ENCODE measurements around the gene OTULINL.
"Not testable (repeated sequence)": the region's sequence is repeated elsewhere in the genome, so short reads cannot be mapped to it uniquely, and the experiment has no call there.

The OTULINL gene

DNA sequence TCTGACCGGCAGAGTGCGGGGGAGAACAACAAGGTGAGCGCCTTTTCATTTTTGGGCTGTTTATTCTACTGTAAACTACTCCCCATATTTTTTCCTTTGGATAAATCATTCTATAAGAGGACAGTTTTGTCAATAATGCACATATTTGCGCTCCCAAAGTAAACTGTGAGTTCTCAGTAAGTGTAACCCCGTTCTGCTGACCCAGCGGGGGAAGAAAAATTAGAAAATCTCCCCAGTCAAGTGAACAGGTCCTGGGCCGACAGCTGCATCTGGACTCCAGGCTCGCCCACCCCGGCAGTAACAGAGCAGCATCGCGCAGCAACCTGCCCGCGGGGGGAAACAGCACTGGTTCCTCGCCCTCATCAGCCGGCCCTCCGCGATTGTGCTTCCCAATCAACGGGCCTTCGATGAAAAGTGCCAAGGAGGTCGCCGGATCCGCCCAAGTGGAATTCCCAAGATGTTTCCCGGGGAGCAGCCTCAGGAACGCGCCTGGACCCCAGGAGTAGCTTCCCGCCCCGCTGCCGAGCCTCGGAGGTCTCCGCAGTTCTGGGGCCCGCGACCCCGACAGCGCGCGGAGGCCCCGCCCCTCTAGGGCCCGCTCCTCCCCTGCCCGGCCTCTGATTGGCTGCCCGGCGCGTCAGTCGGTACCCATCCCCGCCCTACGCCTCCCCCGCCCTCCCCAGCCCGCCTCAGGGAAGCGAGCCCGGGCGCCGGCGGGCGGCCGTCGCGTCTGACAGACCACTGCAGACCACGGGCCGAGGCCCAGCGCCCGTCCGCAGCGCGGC, at the start of gene OTULINL:
OTULINL (plus strand) TSS at position 687 of the 785 bp plus-strand sequence. CDS start 103 bp downstream, outside the sequence.
- DNase-seq (ENCODE audit: low spot score), result peak; percentile 98

DNA sequence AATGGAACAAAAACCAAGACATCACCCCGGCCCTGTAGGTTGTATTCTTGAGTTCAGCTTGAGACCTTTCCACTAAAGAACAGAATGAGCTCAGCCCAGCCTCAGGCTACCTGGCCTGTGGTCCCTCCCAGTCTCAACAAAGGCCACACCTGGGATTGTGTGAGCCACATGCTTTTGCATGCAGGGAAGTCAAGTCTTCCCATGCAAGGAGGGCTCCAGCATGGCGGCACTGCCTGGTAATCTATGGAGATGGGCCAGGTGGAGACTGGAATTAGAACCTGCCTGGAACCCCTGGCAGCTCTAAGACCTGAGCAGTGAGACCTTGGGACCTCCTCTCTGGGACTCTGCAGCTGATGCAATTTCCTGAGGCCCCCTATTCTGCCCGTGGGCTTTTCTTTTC, 49.4 kb upstream of the OTULINL start:
- no peak for DNase-seq (ENCODE audit: low spot score)

DNA sequence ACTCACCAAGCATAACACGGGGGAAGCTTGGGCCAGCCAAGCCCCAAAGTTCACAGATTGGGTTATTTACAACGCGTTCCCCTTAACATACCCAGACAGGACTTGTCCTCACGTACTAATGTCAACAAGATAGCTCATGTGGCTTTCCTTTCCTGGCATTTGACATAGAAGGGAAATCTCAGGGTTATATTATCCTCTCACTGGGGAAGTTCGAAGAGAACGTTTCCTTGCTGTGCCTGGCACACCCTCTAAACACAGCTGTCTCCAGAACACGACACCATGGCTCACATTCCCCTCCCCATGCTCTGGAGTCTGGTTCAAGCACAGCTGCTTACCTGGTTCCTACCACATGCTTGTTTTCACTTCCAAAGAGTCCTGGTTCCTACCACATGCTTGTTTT, 46.8 kb upstream of the OTULINL start:
- DNase-seq (ENCODE audit: low spot score), result no peak

- DNase-seq (ENCODE audit: low spot score), result no peak
Measured at GRCh38 chr5:14545308-14545707, 36.3 kb upstream of the OTULINL start.

DNA sequence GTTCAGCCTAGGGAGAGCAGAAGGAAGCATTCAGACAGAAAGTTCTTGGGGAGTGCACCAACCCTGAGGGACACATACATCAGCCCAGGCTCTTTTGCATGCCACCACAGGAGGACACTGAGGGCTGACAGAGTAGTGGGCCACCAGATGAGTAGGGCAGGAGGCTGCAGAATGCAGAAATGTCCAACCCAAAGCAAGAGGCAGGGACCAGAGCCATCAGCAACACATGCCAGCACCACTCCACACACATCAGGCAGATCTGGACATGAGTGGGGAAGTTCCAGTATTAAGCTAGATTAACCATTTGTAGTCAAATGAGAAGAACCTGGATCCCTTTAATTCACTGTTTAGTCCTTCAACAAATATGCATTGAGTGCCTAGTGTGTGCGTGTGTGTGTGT, 35.7 kb upstream of the OTULINL start:
- DNase-seq (ENCODE audit: low spot score), result no peak

DNA sequence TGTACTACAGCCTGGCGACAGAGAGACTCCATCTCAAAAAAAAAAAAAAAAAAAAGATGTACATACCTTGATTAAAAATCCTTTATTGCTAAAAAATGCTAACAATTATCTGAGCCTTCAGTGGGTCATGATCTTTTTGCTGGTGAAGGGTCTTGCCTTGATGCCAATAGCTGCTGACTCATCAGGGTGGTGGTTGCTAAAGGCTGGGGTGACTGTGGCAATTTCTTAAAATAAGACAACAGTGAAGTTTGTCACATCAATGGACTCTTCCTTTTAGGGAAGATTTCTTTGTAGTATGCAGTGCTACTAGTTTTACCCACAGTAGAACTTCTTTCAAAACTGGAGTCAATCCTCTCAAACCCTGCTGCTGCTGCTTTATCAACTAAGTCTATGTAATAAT, 33.9 kb upstream of the OTULINL start:
- DNase-seq (ENCODE audit: low spot score), result no peak

- DNase-seq (ENCODE audit: low spot score), result no peak
Measured at GRCh38 chr5:14551211-14551610, 30.4 kb upstream of the OTULINL start.

GRCh38 chr5:14552017-14552416, 29.6 kb upstream of the OTULINL start:
- no peak for DNase-seq (ENCODE audit: low spot score)

DNA sequence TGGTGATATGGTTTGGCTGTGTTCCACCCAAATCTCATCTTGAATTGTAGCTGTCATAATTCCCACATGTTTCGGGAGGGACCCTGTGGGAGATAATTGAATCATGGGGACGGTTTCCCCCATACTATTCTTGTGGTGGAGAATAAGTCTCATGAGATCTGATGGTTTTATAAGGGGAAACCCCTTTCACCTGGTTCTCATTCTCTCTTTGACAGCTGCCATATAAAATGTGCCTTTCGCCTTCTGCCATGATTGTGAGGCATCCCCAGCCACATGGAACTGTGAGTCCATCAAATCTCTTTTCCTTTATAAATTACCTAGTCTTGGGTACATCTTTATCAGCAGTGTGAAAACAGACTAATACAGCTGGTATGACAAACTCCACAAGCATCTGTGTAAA, 27.3 kb upstream of the OTULINL start:
- not testable (repeated sequence) for DNase-seq (ENCODE audit: low spot score)

- no peak for DNase-seq (ENCODE audit: low spot score)
Measured at GRCh38 chr5:14556015-14556414, 25.6 kb upstream of the OTULINL start.

DNA sequence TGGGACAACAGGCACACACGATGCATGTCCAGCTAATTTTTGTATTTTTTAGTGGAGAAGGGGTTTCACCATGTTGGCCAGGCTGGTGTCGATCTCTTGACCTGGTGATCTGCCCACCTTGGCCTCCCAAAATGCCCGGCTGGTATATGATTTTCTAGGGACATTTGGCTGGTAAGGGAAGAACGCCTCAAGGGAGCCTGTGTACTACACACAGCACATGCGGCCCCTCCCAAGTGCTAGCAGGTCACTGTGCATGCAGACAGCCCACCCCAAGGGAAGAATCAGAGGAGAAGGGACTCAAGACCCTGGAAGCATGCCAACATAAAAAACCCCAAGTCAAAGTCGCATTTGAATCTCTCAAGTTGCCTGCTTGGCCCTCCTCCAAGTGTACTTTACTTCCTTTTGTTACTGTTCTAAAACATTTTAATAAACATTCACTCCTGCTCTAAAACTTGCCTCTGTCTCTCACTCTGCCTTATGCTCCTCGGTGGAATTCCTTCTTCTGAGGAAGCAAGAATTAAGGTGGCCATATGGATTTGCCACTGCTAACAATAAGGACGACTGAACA, 24.3 kb upstream of the OTULINL start:
- DNase-seq (ENCODE audit: low spot score), result no peak

GRCh38 chr5:14557791-14558415, 23.7 kb upstream of the OTULINL start:
- DNase-seq (ENCODE audit: low spot score), result no peak

GRCh38 chr5:14560091-14560595, 21.4 kb upstream of the OTULINL start:
- DNase-seq (ENCODE audit: low spot score), result no peak

GRCh38 chr5:14561741-14562140, 19.9 kb upstream of the OTULINL start:
- DNase-seq (ENCODE audit: low spot score), result no peak

DNA sequence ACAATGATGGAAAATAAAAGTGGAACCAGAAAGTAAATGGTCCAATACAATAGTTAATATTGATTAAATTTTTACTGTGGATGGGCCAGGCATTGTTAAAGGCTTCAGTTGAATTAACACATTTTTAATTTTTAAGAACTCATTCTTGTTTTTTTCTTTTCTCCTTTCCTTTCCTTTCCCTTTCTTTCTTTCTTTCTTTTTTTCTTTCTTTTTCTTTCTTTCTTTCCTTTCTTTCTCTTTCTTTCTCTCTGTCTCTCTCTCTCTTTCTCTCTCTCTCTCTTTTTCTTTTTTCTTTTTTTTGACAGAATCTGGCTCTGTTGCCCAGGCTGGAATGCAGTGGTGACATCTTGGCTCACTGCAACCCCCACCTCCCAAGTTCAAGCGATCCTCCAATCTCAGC, 13.3 kb upstream of the OTULINL start:
- no peak for DNase-seq (ENCODE audit: low spot score)

GRCh38 chr5:14569948-14570691, 11.5 kb upstream of the OTULINL start:
- DNase-seq (ENCODE audit: low spot score), result no peak

- no peak for DNase-seq (ENCODE audit: low spot score)
Measured at GRCh38 chr5:14571901-14572300, 9.7 kb upstream of the OTULINL start.

DNA sequence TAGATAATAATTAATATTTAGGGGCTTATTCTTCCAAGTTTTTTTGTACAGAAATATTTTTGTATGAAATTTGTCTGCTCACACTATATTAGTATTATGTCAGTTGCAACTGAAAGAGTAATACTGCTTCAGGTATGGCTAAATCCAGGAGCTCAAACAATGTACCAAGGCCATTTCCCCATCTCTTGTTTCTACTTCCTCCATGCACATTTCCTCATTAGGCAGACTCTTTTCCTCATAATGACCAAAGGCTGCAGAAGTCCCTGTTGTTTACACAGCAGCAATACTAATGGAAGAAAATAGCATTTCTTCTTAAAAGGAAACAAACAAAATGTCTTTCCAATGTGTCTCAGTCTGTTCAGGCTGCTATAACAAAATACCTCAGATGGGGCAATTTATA, 9.2 kb upstream of the OTULINL start:
- no peak for DNase-seq (ENCODE audit: low spot score)

DNA sequence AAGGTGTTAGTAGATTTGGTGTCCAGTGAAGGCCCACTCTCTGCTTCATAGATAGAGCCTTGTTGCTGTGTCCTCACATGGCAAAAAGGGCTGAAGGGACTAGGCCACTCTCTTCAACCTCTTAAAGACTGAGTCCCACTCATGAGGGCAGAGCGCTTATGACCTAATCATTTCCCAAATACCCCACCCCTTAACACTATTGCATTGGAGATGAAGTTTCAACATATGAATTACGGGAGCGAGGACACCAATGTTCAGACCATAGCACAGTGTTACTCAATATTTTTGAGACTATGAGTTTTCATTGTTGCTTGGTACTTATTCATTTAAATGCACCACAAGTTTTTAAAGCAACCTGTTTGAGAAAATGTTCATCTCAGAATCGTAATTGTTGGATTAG, 8.8 kb upstream of the OTULINL start:
- DNase-seq (ENCODE audit: low spot score), result no peak

GRCh38 chr5:14574096-14574495, 7.5 kb upstream of the OTULINL start:
- no peak for DNase-seq (ENCODE audit: low spot score)

DNA sequence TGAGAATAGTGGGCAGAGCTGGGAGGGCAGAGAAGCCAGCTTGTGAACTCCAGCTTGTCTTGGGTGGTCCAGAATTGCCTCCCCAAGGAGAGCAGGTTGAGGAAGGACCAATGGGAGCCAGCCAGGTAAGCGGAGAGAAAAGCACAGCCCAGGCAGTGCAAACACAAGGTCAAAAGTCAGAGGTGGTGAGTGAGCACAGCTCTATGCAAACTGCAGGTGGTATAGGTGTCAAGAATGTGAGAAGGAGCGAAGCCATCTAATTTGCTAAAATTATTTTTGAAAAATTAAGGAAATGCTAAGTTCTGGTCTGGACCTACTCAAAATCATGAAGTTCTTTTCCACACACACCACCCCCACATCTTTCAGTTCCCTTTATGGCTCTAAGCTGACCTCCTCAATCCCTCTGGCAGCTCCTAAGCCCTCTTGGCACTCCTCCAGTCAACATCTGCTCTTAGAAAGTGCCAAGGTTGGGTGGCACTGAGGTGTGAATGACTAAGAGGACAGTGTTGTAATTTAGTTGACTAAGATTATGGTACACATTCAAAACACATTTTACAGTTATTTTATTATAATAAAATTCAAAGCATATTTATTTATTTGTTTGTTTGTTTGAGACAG, 6.6 kb upstream of the OTULINL start:
- no peak for DNase-seq (ENCODE audit: low spot score)

- no peak for DNase-seq (ENCODE audit: low spot score)
Measured at GRCh38 chr5:14576206-14576605, 5.4 kb upstream of the OTULINL start.

Measured in AG08395 (cell line).